SK-N-SH treated with all-trans-retinoic acid at 6 μM for 48 hours (cell line): ENCODE measurements around the gene CHP2.

Experiments
- ATAC-seq: fragments of 200-7000 bp; cut with Tn5 transposase; 3 replicates; pipeline ENCODE4 v1.9.1; 2020; ENCODE audit warnings: mild to moderate bottlenecking, moderate library complexity
- CREB5 ChIP-seq: fragments of 250-450 bp; sonication (Bioruptor Pico); IDR thresholded peaks from 2 replicates; pipeline ENCODE4 v1.5.1; 2020; ENCODE audit warnings: low read depth, mild to moderate bottlenecking, moderate library complexity
- CSDC2 ChIP-seq: fragments of 250-450 bp; sonication (Bioruptor Pico); IDR thresholded peaks from 2 replicates; pipeline ENCODE4 v1.5.0; 2020; ENCODE audit warnings: mild to moderate bottlenecking, moderate library complexity
- CSRNP3 ChIP-seq: fragments of 250-450 bp; sonication (Bioruptor Pico); IDR thresholded peaks from 2 replicates; pipeline ENCODE4 v1.5.1; 2021; ENCODE audit warnings: mild to moderate bottlenecking, moderate library complexity
- ISL1 ChIP-seq: fragments of 250-450 bp; sonication (Bioruptor Pico); IDR thresholded peaks from 2 replicates; pipeline ENCODE4 v2.1.2; 2022; ENCODE audit warnings: mild to moderate bottlenecking, moderate library complexity
- OSR1 ChIP-seq: fragments of 250-450 bp; sonication (Bioruptor Pico); IDR thresholded peaks from 2 replicates; pipeline ENCODE4 v1.8.0; 2022; ENCODE audit warnings: moderate library complexity, mild to moderate bottlenecking, inconsistent platforms
- PATZ1 ChIP-seq: fragments of 250-450 bp; sonication (Bioruptor Pico); IDR thresholded peaks from 2 replicates; pipeline ENCODE4 v1.8.0; 2020; ENCODE audit warnings: mild to moderate bottlenecking, moderate library complexity, borderline replicate concordance
- POU6F1 ChIP-seq: fragments of 250-450 bp; sonication (Bioruptor Pico); IDR thresholded peaks from 2 replicates; pipeline ENCODE4 v1.8.0; 2021; ENCODE audit warnings: low read depth, mild to moderate bottlenecking, moderate library complexity, borderline replicate concordance
- PPARA ChIP-seq: fragments of 250-450 bp; sonication (Bioruptor Pico); IDR thresholded peaks from 2 replicates; pipeline ENCODE4 v1.5.0; 2020; ENCODE audit warnings: mild to moderate bottlenecking, borderline replicate concordance
- TCF4 ChIP-seq: fragments of 250-450 bp; sonication (Bioruptor Pico); IDR thresholded peaks from 2 replicates; pipeline ENCODE4 v1.8.0; 2021; ENCODE audit warnings: mild to moderate bottlenecking, moderate library complexity, borderline replicate concordance
- TOX ChIP-seq: fragments of 250-450 bp; sonication (Bioruptor Pico); IDR thresholded peaks from 2 replicates; pipeline ENCODE4 v1.8.0; 2021; ENCODE audit warnings: mild to moderate bottlenecking, moderate library complexity, borderline replicate concordance
- TSHZ2 ChIP-seq: fragments of 250-450 bp; sonication (Bioruptor Pico); IDR thresholded peaks from 2 replicates; pipeline ENCODE4 v1.5.0; 2020; ENCODE audit warnings: mild to moderate bottlenecking, moderate library complexity
- ZC3H10 ChIP-seq: fragments of 250-450 bp; sonication (Bioruptor Pico); IDR thresholded peaks from 2 replicates; pipeline ENCODE4 v1.5.1; 2021; ENCODE audit warnings: mild to moderate bottlenecking, moderate library complexity
- ZFP3 ChIP-seq: fragments of 250-450 bp; sonication (Bioruptor Pico); IDR thresholded peaks from 2 replicates; pipeline ENCODE4 v1.5.0; 2020; ENCODE audit warnings: mild to moderate bottlenecking, moderate library complexity
- ZFP30 ChIP-seq: fragments of 450-650 bp; formaldehyde crosslinking; IDR thresholded peaks from 2 replicates; pipeline ENCODE4 v1.5.0; 2022; ENCODE audit warnings: mild to moderate bottlenecking, moderate library complexity
- ZNF565 ChIP-seq: fragments of 450-650 bp; formaldehyde crosslinking; conservative IDR thresholded peaks from 2 replicates; pipeline ENCODE4 v1.5.0; 2020; ENCODE audit warnings: low read depth, mild to moderate bottlenecking, moderate library complexity
- ZNF70 ChIP-seq: fragments of 450-650 bp; formaldehyde crosslinking; IDR thresholded peaks from 2 replicates; pipeline ENCODE4 v1.5.0; 2020; ENCODE audit warnings: mild to moderate bottlenecking, moderate library complexity
- ZNF8 ChIP-seq: fragments of 450-650 bp; formaldehyde crosslinking; IDR thresholded peaks from 2 replicates; pipeline ENCODE4 v1.5.0; 2020; ENCODE audit warnings: mild to moderate bottlenecking, moderate library complexity

CHP2 gene

GRCh38 chr16:23801378-23801777 is 46.6 kb downstream of the CHP2 start:
- ATAC-seq = peak; percentile 94
- no peak for TF ChIP-seq TCF4
- no peak for TF ChIP-seq OSR1 (CRISPR knock-in tag)

GRCh38 chr16:23802776-23803175 is 48.0 kb downstream of the CHP2 start:
- no peak for ATAC-seq
- no peak for TF ChIP-seq TSHZ2 (CRISPR knock-in tag)
- no peak for TF ChIP-seq ZNF565 (CRISPR knock-in tag)

- TF ChIP-seq PPARA = no peak
- no peak for TF ChIP-seq ZFP3 (CRISPR knock-in tag)
- TF ChIP-seq ZNF8 (CRISPR knock-in tag) = no peak
- no peak for TF ChIP-seq PATZ1
- ATAC-seq = peak; percentile 91
These were observed 48.8 kb downstream of the CHP2 start for GRCh38 chr16:23803591-23804123.

- no peak for ATAC-seq
- TF ChIP-seq POU6F1 (CRISPR knock-in tag) = no peak
- TF ChIP-seq ZNF70 (CRISPR knock-in tag) = no peak
- TF ChIP-seq TOX (CRISPR knock-in tag) = no peak
- TF ChIP-seq ZNF565 (CRISPR knock-in tag) = no peak
- TF ChIP-seq PATZ1 = no peak
- TF ChIP-seq CSRNP3 (CRISPR knock-in tag) = no peak
- TF ChIP-seq ISL1 (CRISPR knock-in tag) = no peak
- TF ChIP-seq ZFP3 (CRISPR knock-in tag) = no peak
- TF ChIP-seq TSHZ2 (CRISPR knock-in tag) = no peak
- TF ChIP-seq ZC3H10 (CRISPR knock-in tag) = no peak
- TF ChIP-seq TCF4 = no peak
- no peak for TF ChIP-seq PPARA
- TF ChIP-seq CSDC2 (CRISPR knock-in tag) = no peak
- TF ChIP-seq CREB5 (CRISPR knock-in tag) = no peak
- TF ChIP-seq ZFP30 (CRISPR knock-in tag) = no peak
These were observed 52.2 kb downstream of the CHP2 start for GRCh38 chr16:23807028-23807427.
